ENCODE measurements around the gene STXBP3. TPM values are rescaled to one million over a fixed set of nuclear protein-coding genes. Genes with fewer than 3 reads are reported as not detected.

The STXBP3 gene
- total RNA-seq, 4 donors from 2014 or later, result 41.4 to 97.0 (median 79.1) TPM

DNA sequence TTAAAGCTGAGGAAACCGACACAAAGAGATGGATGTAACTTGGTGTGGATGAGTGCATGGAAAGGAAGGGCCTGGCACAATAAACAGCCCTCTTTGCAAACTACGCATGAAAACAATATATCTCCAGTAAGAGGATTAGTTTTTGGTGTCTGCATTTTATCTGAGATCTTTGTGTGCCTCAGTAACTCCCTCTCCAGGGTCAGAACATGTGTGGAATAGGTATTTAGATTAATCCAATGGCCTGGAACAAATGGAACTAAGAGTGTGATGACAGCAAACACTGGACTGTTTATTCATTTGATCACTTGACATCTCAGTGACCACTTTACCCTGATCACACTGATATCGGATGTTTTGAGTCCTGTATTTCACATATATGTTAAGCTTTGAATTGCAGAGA is 65.1 kb downstream of the STXBP3 start:
- TF ChIP-seq, protein P1, sequence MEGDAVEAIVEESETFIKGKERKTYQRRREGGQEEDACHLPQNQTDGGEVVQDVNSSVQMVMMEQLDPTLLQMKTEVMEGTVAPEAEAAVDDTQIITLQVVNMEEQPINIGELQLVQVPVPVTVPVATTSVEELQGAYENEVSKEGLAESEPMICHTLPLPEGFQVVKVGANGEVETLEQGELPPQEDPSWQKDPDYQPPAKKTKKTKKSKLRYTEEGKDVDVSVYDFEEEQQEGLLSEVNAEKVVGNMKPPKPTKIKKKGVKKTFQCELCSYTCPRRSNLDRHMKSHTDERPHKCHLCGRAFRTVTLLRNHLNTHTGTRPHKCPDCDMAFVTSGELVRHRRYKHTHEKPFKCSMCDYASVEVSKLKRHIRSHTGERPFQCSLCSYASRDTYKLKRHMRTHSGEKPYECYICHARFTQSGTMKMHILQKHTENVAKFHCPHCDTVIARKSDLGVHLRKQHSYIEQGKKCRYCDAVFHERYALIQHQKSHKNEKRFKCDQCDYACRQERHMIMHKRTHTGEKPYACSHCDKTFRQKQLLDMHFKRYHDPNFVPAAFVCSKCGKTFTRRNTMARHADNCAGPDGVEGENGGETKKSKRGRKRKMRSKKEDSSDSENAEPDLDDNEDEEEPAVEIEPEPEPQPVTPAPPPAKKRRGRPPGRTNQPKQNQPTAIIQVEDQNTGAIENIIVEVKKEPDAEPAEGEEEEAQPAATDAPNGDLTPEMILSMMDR (IDR thresholded peaks at IDR 0.05; ENCODE audit: low read depth), result no peak

DNA sequence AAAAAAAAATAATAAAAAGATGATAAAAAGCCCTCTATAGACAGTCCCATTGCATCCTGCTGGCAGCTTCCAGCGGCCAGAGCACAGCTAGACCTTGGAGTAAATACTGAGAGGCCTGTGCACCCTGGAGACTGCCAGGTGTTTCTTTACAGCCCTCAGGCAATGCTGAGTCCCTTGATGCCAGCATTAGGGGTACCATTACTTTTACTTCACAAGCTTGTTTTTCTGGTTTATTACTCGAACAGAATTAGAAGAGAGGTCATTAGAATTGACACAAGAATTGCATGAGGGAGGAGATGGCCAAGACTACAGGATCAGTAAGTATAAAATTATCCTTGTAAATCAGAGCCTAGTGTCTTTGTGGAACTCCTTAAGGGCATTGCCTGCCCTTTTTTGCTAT is 66.9 kb downstream of the STXBP3 start:
- TF ChIP-seq, protein P1 (IDR thresholded peaks at IDR 0.05; ENCODE audit: low read depth), result no peak

DNA sequence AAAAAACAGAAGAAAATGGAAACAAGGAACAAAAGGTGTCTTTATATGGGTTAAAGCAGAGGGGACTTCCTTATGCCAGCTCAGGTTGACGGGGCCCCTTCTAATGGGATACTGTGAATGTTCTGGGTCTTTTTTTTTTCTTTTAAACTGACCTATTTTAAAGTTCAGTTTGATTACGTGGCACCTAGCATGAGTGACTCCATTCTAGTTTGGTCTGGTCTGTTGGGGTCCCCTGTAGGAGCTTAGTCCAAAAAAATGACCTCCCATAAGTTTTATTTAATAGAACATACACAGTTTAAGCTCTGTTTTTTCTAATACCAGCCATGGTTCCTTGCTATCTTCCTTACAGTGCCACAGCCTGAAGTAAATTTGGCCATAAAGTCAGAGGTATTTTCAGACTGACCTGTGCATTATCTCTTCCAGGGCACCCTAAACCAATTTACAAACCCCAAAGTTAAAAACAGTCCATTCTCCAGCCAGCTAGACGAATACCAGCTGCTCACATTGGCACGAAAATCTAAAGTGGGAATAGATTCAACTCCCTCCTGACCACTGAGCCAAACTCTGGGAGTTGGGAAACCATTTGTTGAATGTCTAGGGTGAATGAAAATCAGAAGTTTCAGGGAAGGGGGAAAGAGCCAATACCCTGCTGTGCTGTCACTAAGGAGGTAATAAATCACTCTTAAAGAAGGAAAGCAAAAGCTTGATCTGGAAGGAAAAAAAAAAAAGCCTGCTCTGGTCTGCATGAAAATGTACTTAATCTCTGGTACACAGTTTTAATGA is 68.1 kb downstream of the STXBP3 start:
- TF ChIP-seq, protein P1 (IDR thresholded peaks at IDR 0.05; ENCODE audit: low read depth), result no peak

DNA sequence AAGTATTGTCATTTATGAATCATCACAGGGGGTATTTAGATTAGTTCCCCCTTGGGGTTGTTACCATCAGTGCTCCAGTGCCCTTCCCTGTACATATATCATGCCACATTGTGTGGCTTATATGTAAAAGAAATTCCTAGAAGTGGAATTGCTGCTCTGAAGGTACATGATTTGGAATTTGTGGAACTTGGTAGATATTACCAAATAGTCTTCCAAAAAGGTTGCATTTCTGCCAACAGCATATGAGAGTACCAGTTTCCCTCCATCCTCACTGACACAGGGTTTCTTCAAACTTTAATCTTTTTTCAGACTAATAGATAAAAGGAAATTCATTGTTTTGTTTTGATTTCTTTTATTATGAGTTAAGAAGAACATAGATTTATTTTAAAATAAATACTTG is 69.1 kb downstream of the STXBP3 start:
- TF ChIP-seq, protein P1 (IDR thresholded peaks at IDR 0.05; ENCODE audit: low read depth), result no peak

- TF ChIP-seq, protein P1 (IDR thresholded peaks at IDR 0.05; ENCODE audit: low read depth), result no peak
These were observed 69.8 kb downstream of the STXBP3 start for GRCh38 chr1:108816049-108816893.

DNA sequence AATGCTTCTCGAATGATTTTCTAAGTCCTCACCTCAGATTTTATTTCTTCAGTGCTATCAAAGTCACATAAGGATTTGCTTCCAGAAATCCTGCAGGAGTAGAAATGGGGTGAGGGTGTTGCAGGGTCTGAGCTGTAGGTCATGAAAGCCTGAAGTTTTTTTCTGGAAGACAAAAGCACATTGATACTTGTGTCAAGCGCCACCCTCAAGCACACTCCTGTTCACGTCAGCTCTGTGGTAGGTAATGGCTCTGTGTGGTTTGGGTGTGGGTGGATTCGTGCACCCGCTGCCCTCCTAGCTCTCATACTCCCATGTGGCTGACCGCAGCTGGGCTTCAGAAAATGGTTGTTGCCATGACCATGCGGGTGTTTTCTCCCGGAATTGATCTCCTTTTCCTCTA is 70.5 kb downstream of the STXBP3 start:
- TF ChIP-seq, protein P1 (IDR thresholded peaks at IDR 0.05; ENCODE audit: low read depth), result no peak

- TF ChIP-seq, protein P1 (IDR thresholded peaks at IDR 0.05; ENCODE audit: low read depth), result no peak
These were observed 71.3 kb downstream of the STXBP3 start for GRCh38 chr1:108817811-108818210.

Data from subcutaneous adipose tissue (tissue), 4 donors.